Chondrocyte (in vitro differentiated cells): Measurements from ENCODE around the gene ANKRD52. TPM values are rescaled to one million over a fixed set of nuclear protein-coding genes. Genes with fewer than 3 reads are reported as not detected.

Experiments used
- DNase-seq: peaks from one replicate; pipeline ENCODE4 v3.0.0; 2021; ENCODE audit warnings: mixed read lengths, low spot score
- H3K27ac Mint-ChIP-seq: one replicate; pipeline ENCODE4 v1.8.0; 2021; ENCODE audit warnings: mild to moderate bottlenecking, moderate library complexity, mixed read lengths; ENCODE audit not compliant: unreplicated experiment
- H3K27me3 Mint-ChIP-seq: 2 replicates; pipeline ENCODE4 v1.8.0; 2021; ENCODE audit warnings: low read depth, mixed read lengths
- H3K36me3 Mint-ChIP-seq: 2 replicates; pipeline ENCODE4 v1.8.0; 2021; ENCODE audit warnings: low read depth, mixed read lengths
- H3K4me1 Mint-ChIP-seq: 2 replicates; pipeline ENCODE4 v1.8.0; 2021; ENCODE audit warnings: low read depth, mild to moderate bottlenecking, mixed read lengths
- H3K4me3 Mint-ChIP-seq: one replicate; pipeline ENCODE4 v1.8.0; 2021; ENCODE audit warnings: mild to moderate bottlenecking, moderate library complexity, mixed read lengths; ENCODE audit not compliant: unreplicated experiment
- H3K9me3 Mint-ChIP-seq: 2 replicates; pipeline ENCODE4 v1.8.0; 2021; ENCODE audit warnings: low read depth, mixed read lengths
- CTCF ChIP-seq: fragments of 200-600 bp; sonication (generic); IDR thresholded peaks from 2 replicates; pipeline ENCODE4 v1.5.0; 2021; ENCODE audit warnings: antibody characterized with exemption, mild to moderate bottlenecking, moderate library complexity
- long read RNA-seq: library from polyadenylated mRNA; stranded (forward); transcript quantifications from one replicate; pipeline ENCODE4 v2.0.0, GENCODE V29; 2021
- total RNA-seq: library from RNA; stranded (reverse); gene quantifications from 3 replicates; pipeline ENCODE4 v1.2.1, GENCODE V29; 2021

ANKRD52 gene
- total RNA-seq, result 99.9 to 113 TPM (median 106 TPM) in 3 replicates
- long read RNA-seq, partial matches to known transcripts, result 1 of 5 reads
- long read RNA-seq, other reads (novel, unspliced or antisense), result 4 of 5 reads

GRCh38 chr12:56258068-56258819 is at the start of gene ANKRD52:
Gene ANKRD52 (minus strand): TSS chr12:56258384. CDS start chr12:56258269, 115 bp downstream.
- peaks cover 18% of the 10 kb centered on the region for H3K36me3 Mint-ChIP-seq
- peak within 1 kb of the TSS; percentile 92 for H3K4me3 Mint-ChIP-seq
- H3K4me1 Mint-ChIP-seq, result peaks cover 31% of the 10 kb centered on the region
- H3K9me3 Mint-ChIP-seq, result no peaks in the 10 kb centered on the region
- peak; percentile 91 for DNase-seq
- H3K27ac Mint-ChIP-seq, result peak within 1 kb of the TSS; percentile 95
- H3K27me3 Mint-ChIP-seq, result no peaks in the 10 kb centered on the region
- TF ChIP-seq CTCF, result peak; percentile 87

- Mint-ChIP-seq H3K9me3 (no peaks in the 10 kb centered on the region), H3K27me3 (no peaks in the 10 kb centered on the region), H3K4me3 (no peak overlapping the region), H3K4me1 (no peaks in the 10 kb centered on the region), H3K27ac (no peak overlapping the region), H3K36me3 (peaks cover 12% of the 10 kb centered on the region)
- TF ChIP-seq CTCF, result no peak
- DNase-seq, result no peak
Measured at GRCh38 chr12:56307221-56307965, 49.2 kb upstream of the ANKRD52 start.

GRCh38 chr12:56304872-56305590 is 46.8 kb upstream of the ANKRD52 start:
- Mint-ChIP-seq H3K27me3 (no peaks in the 10 kb centered on the region), H3K4me3 (no peak overlapping the region), H3K4me1 (peaks cover 11% of the 10 kb centered on the region), H3K9me3 (no peaks in the 10 kb centered on the region), H3K27ac (no peak overlapping the region), H3K36me3 (peaks cover 6% of the 10 kb centered on the region)
- no peak for TF ChIP-seq CTCF
- no peak for DNase-seq

- TF ChIP-seq CTCF, result no peak
- DNase-seq, result no peak
- no peaks in the 10 kb centered on the region for H3K27me3 Mint-ChIP-seq
- H3K27ac Mint-ChIP-seq, result peak overlapping the region; percentile 45
- no peak overlapping the region for H3K4me3 Mint-ChIP-seq
- H3K4me1 Mint-ChIP-seq, result peaks cover 16% of the 10 kb centered on the region
- H3K9me3 Mint-ChIP-seq, result no peaks in the 10 kb centered on the region
- H3K36me3 Mint-ChIP-seq, result peaks cover 2% of the 10 kb centered on the region
Measured at GRCh38 chr12:56304276-56304675, 46.1 kb upstream of the ANKRD52 start.
